Pulmonary artery endothelial cell (primary cell): Measurements from ENCODE around the gene ARHGDIB. TPM values are rescaled to one million over a fixed set of nuclear protein-coding genes. Genes with fewer than 3 reads are reported as not detected.

Experiments
- DNase-seq: peaks from one replicate; pipeline ENCODE4 v3.0.0-alpha.2; 2011; ENCODE audit warnings: low read depth, low spot score
- total RNA-seq: library from RNA; depleted of rRNA; stranded (reverse); fragments of >200 nt; gene quantifications from 2 replicates; pipeline ENCODE4 v1.2.3, GENCODE V29; 2014

ARHGDIB gene
- total RNA-seq, 1 donor from 2014 or later, result 231 TPM

DNA sequence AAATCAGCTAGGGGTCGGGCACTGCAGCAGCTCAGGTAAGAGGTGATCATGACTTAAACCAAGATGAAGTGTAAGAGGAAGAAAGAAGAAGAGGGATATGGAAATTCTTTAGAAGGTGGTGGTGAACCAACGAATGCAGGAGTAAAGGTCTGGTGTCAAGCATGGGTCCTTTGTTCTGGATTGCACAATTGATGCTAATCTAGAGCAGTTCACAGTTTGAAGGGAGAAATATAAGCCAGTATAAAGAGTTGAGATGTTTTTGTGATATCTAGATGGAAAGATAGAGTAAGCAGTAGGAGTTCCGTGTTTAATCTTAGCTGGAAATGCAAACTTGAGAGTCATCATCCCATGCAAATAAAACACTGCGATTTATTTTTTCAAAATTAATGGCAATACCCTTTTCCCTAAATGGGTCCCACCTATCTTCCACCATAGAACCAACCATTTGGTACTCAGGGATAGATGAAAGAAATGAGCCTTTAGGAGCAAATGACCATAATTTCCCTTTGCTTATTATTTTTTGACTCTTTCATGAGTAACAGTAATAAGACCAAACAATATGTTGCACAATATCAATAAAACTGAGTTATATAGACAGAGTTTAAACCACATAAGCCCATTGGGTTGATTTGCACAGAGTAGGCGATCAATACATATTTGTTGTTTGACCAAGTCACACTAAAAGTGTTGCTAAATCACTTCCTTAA is 60.7 kb downstream of the ARHGDIB start:
- no peak for DNase-seq

DNA sequence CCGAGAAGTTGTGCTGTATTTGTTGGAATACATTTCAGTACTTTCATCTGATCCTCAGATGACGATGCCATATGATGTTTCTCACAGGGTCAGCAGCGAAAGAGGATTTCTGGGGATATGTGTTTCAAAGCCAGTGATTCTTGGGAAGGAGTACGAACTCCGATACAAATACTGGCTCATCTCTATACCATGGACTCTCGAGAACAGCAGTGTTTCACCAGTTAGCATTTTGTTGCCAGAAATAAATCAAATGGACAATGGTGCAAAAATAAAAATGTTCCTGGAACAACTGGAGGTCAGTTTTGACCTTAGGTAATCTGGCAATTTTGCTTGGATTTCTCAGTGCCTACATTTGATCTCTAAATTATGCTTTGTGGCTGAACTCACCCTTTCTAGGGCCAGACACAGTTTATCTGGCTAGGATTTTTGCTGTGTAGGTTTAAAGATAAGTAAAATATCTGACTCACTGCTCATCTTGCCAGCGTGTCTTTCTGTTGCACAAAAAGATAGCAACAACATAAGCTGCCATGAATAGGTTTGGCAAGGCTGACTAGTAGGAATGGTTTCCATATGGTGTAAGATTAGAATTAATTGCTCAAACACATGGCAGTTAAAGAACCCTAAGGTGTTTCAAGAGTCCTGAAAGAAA is 64.8 kb downstream of the ARHGDIB start:
- DNase-seq, result no peak

DNA sequence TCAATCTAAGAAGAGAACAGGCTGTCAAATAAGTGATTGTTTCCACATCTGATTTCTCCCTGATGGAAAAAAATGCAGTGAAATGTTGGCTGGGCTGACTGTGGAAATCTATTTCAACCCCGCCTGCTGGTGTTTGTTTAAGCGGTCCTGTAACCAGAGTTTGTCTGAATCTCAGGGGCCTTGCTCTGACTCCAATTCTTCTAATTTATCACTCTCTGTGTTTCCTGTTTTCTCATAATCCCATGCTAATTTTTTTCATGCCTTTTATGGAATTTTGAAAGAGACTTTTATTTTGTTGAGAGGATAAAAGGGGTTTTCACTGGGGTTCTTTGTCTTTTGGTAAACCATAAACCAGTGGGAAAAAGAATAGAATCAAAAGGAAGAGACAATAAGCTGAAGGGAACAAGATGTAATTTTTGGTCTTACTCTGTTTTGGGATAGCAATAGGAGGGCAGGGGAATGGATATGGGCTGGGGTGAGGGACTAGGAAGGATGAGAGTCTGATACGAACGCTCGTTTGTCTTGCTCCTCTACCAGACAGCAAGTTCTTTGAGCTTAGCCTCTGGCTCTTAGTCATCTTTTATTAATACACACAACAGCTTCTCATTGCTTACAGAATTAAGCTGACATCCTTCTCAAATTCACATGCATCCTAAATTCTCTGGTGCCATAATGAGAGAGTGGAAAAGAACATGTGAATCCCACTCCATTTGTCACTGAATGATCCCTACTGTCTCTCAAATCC is 67.7 kb downstream of the ARHGDIB start:
- DNase-seq, result no peak

DNA sequence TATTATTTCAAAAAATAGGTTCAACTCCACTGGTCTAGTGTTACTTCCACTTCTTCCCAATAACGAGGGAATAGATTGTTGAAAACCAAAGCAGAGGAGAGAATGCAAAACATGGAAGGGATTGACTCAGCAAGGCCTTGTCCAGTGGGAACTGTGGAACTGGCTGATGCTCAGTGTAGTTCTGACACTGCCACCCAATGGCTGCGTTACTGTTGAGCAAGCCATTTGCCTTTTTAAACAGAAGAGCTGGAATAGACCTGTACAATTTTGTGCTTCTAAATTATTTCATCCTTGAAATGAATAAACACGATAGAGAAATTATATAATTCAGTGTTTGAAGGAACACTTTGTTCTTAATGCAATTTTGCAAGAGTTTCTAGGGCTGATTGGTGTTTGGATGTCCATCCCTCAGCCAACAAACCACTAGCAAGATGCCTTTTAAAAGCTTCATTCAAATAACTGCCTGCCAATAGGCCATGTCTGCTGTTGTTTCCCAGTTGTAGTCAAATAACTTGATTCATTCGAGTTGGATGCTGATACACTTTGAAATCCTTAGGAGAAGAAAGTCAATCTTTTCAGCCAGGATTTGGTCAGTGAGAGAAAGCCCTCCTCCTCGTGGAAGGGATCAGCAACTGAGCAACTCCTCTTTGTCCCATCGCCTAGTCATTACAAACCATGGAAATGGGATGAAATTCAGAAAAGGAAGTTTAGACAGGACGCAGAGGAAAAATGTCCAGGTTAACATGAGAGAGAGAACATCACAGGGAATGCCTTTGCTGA is 68.5 kb downstream of the ARHGDIB start:
- no peak for DNase-seq

Other genes starting within 250 kb of the ARHGDIB start
- gene WBP11, start 158.1 kb downstream of the ARHGDIB start, total RNA-seq, result 17.3 and 22.4 TPM in 2 replicates
- 0.79 and 1.5 TPM in 2 replicates for gene C12orf60, start 157.9 kb downstream of the ARHGDIB start, total RNA-seq
- 0.39 and 0.46 TPM in 2 replicates for gene SMCO3, start 147.4 kb downstream of the ARHGDIB start, total RNA-seq
- 18.7 and 74.4 TPM in 2 replicates for gene ART4, start 118.1 kb downstream of the ARHGDIB start, total RNA-seq
- 56.4 and 196 TPM in 2 replicates for gene MGP, start 75.7 kb downstream of the ARHGDIB start, total RNA-seq
- 0.14 and 0.33 TPM in 2 replicates for gene ERP27, start 23.1 kb downstream of the ARHGDIB start, total RNA-seq
- gene PDE6H, start 11.4 kb upstream of the ARHGDIB start, total RNA-seq, result not detected in 2 replicates